ENCODE results near the gene GABRA6. TPM values are rescaled to one million over a fixed set of nuclear protein-coding genes. Genes with fewer than 3 reads are reported as not detected.

GABRA6 gene
- total RNA-seq, 6 experiments from 2014 or later, result not detected

DNA sequence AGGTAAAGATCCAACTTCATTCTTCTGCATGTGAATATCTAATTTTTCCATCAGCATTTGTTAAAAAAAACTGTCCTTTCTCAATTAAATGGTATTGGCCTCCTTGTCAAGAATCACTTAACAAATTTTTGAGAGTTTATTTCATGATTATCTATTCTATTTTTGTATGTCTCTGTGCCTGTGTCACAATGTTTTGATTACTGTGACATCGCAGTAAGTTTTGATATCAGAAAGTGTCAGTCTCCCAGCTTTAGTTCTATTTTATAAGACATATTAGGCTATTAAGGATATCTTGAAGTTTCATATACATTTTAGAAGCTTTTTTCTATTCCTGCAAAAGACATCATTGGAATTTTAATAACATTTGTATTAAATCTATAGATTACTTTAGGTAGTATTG is 33.6 kb downstream of the GABRA6 start:
- Mint-ChIP-seq H3K4me1 (ENCODE audit: low read depth) (no peaks in the 10 kb centered on the region), H3K27ac (no peak overlapping the region), H3K9me3 (peaks cover 35% of the 10 kb centered on the region), H3K27me3 (ENCODE audit: insufficient read depth) (no peaks in the 10 kb centered on the region), H3K4me3 (no peak overlapping the region), H3K36me3 (ENCODE audit: low read depth) (no peaks in the 10 kb centered on the region)
- DNase-seq, result no peak
- TF ChIP-seq, protein P1, sequence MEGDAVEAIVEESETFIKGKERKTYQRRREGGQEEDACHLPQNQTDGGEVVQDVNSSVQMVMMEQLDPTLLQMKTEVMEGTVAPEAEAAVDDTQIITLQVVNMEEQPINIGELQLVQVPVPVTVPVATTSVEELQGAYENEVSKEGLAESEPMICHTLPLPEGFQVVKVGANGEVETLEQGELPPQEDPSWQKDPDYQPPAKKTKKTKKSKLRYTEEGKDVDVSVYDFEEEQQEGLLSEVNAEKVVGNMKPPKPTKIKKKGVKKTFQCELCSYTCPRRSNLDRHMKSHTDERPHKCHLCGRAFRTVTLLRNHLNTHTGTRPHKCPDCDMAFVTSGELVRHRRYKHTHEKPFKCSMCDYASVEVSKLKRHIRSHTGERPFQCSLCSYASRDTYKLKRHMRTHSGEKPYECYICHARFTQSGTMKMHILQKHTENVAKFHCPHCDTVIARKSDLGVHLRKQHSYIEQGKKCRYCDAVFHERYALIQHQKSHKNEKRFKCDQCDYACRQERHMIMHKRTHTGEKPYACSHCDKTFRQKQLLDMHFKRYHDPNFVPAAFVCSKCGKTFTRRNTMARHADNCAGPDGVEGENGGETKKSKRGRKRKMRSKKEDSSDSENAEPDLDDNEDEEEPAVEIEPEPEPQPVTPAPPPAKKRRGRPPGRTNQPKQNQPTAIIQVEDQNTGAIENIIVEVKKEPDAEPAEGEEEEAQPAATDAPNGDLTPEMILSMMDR (IDR thresholded peaks at IDR 0.05), result no peak

DNA sequence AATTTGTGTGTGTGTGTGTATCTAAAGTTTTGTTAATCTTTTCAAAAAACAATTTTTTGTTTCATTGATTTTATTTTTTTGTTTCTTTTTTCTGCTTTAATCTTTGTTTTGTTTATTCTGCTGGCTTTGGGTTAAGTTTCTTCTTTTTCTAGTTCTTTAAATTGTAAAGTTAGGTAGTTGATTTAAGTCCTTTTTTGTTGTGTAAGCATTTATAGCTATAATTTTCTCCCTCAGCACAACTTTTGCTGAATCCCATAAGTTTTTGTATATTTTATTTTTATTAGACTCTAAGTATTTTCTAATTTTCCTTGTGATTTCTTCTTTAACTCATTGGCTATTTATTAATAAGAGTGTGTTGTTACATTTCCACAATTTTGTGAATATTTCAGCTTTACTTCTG is 34.9 kb downstream of the GABRA6 start:
- H3K27ac Mint-ChIP-seq, result no peak overlapping the region
- no peak overlapping the region for H3K4me3 Mint-ChIP-seq
- DNase-seq, result no peak
- H3K27me3 Mint-ChIP-seq (ENCODE audit: insufficient read depth), result no peaks in the 10 kb centered on the region
- H3K4me1 Mint-ChIP-seq (ENCODE audit: low read depth), result no peaks in the 10 kb centered on the region
- peaks cover 30% of the 10 kb centered on the region for H3K9me3 Mint-ChIP-seq
- TF ChIP-seq, protein P1 (IDR thresholded peaks at IDR 0.05), result no peak
- no peaks in the 10 kb centered on the region for H3K36me3 Mint-ChIP-seq (ENCODE audit: low read depth)

DNA sequence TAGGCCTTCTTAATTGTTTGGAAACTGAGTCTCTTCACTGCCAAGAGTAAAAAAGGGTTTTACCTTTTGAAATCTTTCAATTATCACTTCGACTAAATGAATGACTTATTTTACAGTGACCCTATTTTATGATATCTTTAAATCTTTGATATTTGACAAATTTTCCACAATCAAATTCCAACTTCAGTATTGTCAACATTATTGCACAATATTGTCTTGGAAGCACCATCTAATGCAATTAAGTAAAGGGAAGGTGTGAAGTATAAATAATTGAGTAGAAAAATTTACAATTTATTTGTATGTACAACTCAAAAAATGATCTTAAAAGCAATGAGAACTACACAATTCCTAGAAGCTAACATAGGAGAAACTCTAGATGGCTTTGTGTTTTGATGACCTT is 49.2 kb downstream of the GABRA6 start:
- H3K27me3 Mint-ChIP-seq (ENCODE audit: insufficient read depth), result no peaks in the 10 kb centered on the region
- H3K9me3 Mint-ChIP-seq, result peaks cover 44% of the 10 kb centered on the region
- no peak for DNase-seq

DNA sequence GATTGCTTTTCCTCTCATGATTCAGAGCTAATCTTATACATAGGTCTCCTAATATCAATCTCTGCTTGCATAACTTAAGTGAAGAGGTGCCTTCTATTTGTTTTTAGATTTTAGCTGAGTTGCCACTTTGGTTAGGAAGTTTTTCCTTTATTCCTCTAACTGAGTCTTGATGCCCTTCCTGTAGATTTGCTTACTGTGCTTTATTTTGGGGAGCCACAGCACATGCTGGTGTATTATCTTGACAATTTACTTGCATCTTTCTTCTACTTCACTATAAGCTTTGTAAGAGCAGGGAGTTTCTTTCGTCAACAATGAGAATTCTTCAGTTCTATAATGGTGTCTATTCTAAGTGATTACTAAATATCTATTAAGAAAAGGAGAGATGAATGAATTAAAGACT is 54.9 kb downstream of the GABRA6 start:
- TF ChIP-seq, protein P1 (IDR thresholded peaks at IDR 0.05), result no peak
- no peak for DNase-seq

More for the DNA sequence above, 49.2 kb downstream of the GABRA6 start:
- TF ChIP-seq, protein P1 (IDR thresholded peaks at IDR 0.05), result no peak
- no peak overlapping the region for H3K27ac Mint-ChIP-seq
- H3K4me1 Mint-ChIP-seq (ENCODE audit: low read depth), result no peaks in the 10 kb centered on the region
- no peaks in the 10 kb centered on the region for H3K36me3 Mint-ChIP-seq (ENCODE audit: low read depth)
- H3K4me3 Mint-ChIP-seq, result no peak overlapping the region

DNA sequence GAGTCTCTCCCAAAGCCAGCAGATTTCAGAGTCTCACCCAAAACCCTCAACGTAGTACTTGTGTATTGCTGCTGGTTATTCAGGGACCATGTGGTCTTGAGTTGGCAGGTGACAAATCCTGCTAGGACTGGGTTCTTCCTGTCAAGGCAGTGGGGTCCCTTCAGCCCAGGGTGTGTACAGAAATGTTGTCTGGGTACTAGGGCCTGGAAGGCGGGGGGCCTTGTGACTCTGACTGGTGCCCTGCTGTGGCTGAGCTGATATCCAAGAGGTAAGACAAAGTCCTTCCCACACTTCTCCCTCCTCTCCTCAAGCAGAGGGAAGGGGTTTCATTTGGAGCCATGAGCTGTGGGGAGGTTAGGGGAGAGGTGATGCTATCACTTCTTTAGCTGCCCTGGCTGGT is 58.8 kb downstream of the GABRA6 start:
- H3K4me1 Mint-ChIP-seq (ENCODE audit: low read depth), result no peaks in the 10 kb centered on the region
- no peak overlapping the region for H3K27ac Mint-ChIP-seq
- TF ChIP-seq, protein P1 (IDR thresholded peaks at IDR 0.05), result no peak
- peaks cover 27% of the 10 kb centered on the region for H3K9me3 Mint-ChIP-seq
- no peak for DNase-seq
- no peak overlapping the region for H3K4me3 Mint-ChIP-seq
- no peaks in the 10 kb centered on the region; the same call in 1 of the 2 replicates for H3K27me3 Mint-ChIP-seq (ENCODE audit: insufficient read depth)
- no peaks in the 10 kb centered on the region for H3K36me3 Mint-ChIP-seq (ENCODE audit: low read depth)

More for the DNA sequence above, 54.9 kb downstream of the GABRA6 start:
- Mint-ChIP-seq H3K9me3 (peaks cover 41% of the 10 kb centered on the region), H3K27me3 (ENCODE audit: insufficient read depth) (no peaks in the 10 kb centered on the region; the same call in 1 of the 2 replicates), H3K4me1 (ENCODE audit: low read depth) (no peaks in the 10 kb centered on the region), H3K36me3 (ENCODE audit: low read depth) (no peaks in the 10 kb centered on the region), H3K4me3 (no peak overlapping the region), H3K27ac (no peak overlapping the region)

DNA sequence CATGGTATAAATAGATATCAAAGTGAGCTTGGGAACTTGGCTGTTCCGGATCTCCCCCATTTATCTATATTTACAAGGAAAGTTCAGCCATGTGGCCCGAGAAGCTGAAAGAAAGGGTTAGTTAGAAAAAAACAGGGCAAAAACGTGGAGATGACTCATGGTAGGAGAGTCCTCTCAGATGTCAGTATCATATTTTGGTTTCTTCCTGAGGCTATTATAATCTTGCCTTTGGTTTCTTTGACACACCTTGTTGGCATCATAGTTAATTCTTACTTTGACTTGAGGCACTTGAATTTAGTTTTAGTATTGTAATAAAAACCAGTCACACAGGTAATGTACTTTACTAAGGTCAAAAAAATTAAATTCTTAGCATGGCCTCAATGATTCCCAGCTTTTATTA is 59.9 kb downstream of the GABRA6 start:
- Mint-ChIP-seq H3K4me1 (ENCODE audit: low read depth) (no peaks in the 10 kb centered on the region), H3K27ac (no peak overlapping the region)
- DNase-seq, result no peak

More for the DNA sequence above, 59.9 kb downstream of the GABRA6 start:
- Mint-ChIP-seq H3K9me3 (peaks cover 27% of the 10 kb centered on the region), H3K36me3 (ENCODE audit: low read depth) (no peaks in the 10 kb centered on the region), H3K4me3 (no peak overlapping the region), H3K27me3 (ENCODE audit: insufficient read depth) (no peaks in the 10 kb centered on the region; the same call in 1 of the 2 replicates)
- TF ChIP-seq, protein P1 (IDR thresholded peaks at IDR 0.05), result no peak

All from HFFc6 (cell line).